ENCODE results near the gene MAP1S.

MAP1S gene

DNA sequence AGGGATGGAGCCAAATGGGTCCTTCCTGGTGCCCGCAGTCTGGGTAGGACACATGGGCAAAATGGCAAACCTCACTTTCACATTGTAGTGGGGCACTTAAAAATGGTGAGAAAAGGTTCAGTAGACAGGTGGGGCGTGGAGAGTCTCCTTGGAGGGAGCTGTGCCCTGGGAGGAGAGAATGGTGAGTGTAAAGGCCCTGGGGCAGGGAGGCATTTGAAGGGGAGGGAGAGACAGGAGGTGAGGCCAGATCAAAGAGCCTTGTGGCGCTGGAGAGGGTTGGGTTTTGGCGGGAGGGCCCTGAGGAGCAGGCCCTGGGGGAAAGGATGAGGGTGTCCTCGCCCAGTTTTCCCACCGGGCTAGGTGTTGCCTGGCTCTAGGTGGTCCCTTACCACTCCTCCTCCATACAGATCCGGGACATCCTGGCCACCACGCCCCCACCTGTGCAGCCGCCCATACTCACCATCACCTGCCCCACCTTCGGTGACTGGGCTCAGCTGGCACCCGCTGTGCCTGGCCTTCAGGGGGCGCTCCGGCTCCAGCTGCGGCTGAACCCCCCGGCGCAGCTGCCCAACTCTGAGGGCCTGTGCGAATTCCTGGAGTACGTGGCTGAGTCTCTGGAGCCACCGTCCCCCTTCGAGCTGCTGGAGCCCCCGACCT is 6.3 kb downstream of the MAP1S start:
- Histone ChIP-seq H3K27me3 (ENCODE audit: control insufficient read depth, insufficient read depth, low read length) (no peaks in the 10 kb centered on the region), H3K4me1 (ENCODE audit: control insufficient read depth, insufficient read depth, low read length) (peaks cover 3% of the 10 kb centered on the region), H3K4me3 (ENCODE audit: low read depth, low read length) (no peak overlapping the region), H3K9ac (ENCODE audit: low read depth, low read length) (no peak overlapping the region), H3K36me3 (ENCODE audit: control insufficient read depth, insufficient read depth, low read length) (peaks cover 64% of the 10 kb centered on the region), H3K9me3 (ENCODE audit: control insufficient read depth, insufficient read depth, low read length) (no peaks in the 10 kb centered on the region)

DNA sequence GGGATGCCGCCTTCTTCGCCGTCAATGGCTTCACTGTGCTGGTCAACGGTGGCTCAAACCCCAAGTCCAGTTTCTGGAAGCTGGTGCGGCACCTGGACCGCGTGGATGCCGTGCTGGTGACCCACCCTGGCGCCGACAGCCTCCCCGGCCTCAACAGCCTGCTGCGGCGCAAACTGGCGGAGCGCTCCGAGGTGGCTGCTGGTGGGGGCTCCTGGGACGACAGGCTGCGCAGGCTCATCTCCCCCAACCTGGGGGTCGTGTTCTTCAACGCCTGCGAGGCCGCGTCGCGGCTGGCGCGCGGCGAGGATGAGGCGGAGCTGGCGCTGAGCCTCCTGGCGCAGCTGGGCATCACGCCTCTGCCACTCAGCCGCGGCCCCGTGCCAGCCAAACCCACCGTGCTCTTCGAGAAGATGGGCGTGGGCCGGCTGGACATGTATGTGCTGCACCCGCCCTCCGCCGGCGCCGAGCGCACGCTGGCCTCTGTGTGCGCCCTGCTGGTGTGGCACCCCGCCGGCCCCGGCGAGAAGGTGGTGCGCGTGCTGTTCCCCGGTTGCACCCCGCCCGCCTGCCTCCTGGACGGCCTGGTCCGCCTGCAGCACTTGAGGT is 7.0 kb downstream of the MAP1S start:
- H3K4me3 ChIP-seq (ENCODE audit: low read depth, low read length): no peak overlapping the region
- no peaks in the 10 kb centered on the region for H3K9me3 ChIP-seq (ENCODE audit: control insufficient read depth, insufficient read depth, low read length)
- H3K27me3 ChIP-seq (ENCODE audit: control insufficient read depth, insufficient read depth, low read length): no peaks in the 10 kb centered on the region
- no peak overlapping the region for H3K9ac ChIP-seq (ENCODE audit: low read depth, low read length)
- H3K4me1 ChIP-seq (ENCODE audit: control insufficient read depth, insufficient read depth, low read length): no peaks in the 10 kb centered on the region
- H3K36me3 ChIP-seq (ENCODE audit: control insufficient read depth, insufficient read depth, low read length): peaks cover 64% of the 10 kb centered on the region

DNA sequence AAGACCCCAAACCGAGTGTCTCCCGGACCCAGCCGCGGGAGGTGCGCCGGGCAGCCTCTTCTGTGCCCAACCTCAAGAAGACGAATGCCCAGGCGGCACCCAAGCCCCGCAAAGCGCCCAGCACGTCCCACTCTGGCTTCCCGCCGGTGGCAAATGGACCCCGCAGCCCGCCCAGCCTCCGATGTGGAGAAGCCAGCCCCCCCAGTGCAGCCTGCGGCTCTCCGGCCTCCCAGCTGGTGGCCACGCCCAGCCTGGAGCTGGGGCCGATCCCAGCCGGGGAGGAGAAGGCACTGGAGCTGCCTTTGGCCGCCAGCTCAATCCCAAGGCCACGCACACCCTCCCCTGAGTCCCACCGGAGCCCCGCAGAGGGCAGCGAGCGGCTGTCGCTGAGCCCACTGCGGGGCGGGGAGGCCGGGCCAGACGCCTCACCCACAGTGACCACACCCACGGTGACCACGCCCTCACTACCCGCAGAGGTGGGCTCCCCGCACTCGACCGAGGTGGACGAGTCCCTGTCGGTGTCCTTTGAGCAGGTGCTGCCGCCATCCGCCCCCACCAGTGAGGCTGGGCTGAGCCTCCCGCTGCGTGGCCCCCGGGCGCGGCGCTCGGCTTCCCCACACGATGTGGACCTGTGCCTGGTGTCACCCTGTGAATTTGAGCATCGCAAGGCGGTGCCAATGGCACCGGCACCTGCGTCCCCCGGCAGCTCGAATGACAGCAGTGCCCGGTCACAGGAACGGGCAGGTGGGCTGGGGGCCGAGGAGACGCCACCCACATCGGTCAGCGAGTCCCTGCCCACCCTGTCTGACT is 7.9 kb downstream of the MAP1S start:
- Histone ChIP-seq H3K9ac (ENCODE audit: low read depth, low read length) (no peak overlapping the region), H3K4me1 (ENCODE audit: control insufficient read depth, insufficient read depth, low read length) (no peaks in the 10 kb centered on the region), H3K9me3 (ENCODE audit: control insufficient read depth, insufficient read depth, low read length) (no peaks in the 10 kb centered on the region), H3K36me3 (ENCODE audit: control insufficient read depth, insufficient read depth, low read length) (peaks cover 60% of the 10 kb centered on the region), H3K27me3 (ENCODE audit: control insufficient read depth, insufficient read depth, low read length) (no peaks in the 10 kb centered on the region), H3K4me3 (ENCODE audit: low read depth, low read length) (no peak overlapping the region)

DNA sequence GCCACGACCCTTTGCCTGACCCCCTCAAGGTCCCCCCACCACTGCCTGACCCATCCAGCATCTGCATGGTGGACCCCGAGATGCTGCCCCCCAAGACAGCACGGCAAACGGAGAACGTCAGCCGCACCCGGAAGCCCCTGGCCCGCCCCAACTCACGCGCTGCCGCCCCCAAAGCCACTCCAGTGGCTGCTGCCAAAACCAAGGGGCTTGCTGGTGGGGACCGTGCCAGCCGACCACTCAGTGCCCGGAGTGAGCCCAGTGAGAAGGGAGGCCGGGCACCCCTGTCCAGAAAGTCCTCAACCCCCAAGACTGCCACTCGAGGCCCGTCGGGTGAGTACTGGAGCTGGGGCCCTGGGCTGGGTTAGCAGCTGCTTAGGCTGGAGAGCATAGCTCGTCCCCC is 8.6 kb downstream of the MAP1S start:
- Histone ChIP-seq H3K36me3 (ENCODE audit: control insufficient read depth, insufficient read depth, low read length) (peaks cover 64% of the 10 kb centered on the region), H3K4me1 (ENCODE audit: control insufficient read depth, insufficient read depth, low read length) (no peaks in the 10 kb centered on the region), H3K4me3 (ENCODE audit: low read depth, low read length) (no peak overlapping the region), H3K27me3 (ENCODE audit: control insufficient read depth, insufficient read depth, low read length) (no peaks in the 10 kb centered on the region), H3K9ac (ENCODE audit: low read depth, low read length) (no peak overlapping the region), H3K9me3 (ENCODE audit: control insufficient read depth, insufficient read depth, low read length) (no peaks in the 10 kb centered on the region)

DNA sequence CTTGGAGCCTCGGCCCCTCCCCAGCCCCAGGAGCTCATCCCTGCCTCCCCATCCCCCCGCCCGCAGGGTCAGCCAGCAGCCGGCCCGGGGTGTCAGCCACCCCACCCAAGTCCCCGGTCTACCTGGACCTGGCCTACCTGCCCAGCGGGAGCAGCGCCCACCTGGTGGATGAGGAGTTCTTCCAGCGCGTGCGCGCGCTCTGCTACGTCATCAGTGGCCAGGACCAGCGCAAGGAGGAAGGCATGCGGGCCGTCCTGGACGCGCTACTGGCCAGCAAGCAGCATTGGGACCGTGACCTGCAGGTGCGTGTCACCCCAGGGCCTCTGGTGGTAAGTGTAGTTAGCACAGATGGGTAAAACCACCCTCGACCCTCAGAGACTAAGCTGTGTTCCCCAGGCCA is 13.8 kb downstream of the MAP1S start:
- Histone ChIP-seq H3K9ac (ENCODE audit: low read depth, low read length) (no peak overlapping the region), H3K27me3 (ENCODE audit: control insufficient read depth, insufficient read depth, low read length) (no peaks in the 10 kb centered on the region), H3K36me3 (ENCODE audit: control insufficient read depth, insufficient read depth, low read length) (peaks cover 38% of the 10 kb centered on the region), H3K4me3 (ENCODE audit: low read depth, low read length) (no peak overlapping the region), H3K4me1 (ENCODE audit: control insufficient read depth, insufficient read depth, low read length) (no peaks in the 10 kb centered on the region), H3K9me3 (ENCODE audit: control insufficient read depth, insufficient read depth, low read length) (no peaks in the 10 kb centered on the region)

DNA sequence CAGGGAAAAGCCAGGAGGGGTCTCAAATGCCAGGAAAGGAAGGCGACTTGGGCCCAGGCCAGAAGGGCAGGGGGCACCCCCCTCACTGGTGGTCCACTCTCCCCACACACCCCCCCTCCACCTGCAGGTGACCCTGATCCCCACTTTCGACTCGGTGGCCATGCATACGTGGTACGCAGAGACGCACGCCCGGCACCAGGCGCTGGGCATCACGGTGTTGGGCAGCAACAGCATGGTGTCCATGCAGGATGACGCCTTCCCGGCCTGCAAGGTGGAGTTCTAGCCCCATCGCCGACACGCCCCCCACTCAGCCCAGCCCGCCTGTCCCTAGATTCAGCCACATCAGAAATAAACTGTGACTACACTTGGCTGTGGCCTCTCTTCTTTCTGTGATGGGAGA is 14.9 kb downstream of the MAP1S start:
- Histone ChIP-seq H3K9ac (ENCODE audit: low read depth, low read length) (no peak overlapping the region), H3K36me3 (ENCODE audit: control insufficient read depth, insufficient read depth, low read length) (peaks cover 29% of the 10 kb centered on the region)

DNA sequence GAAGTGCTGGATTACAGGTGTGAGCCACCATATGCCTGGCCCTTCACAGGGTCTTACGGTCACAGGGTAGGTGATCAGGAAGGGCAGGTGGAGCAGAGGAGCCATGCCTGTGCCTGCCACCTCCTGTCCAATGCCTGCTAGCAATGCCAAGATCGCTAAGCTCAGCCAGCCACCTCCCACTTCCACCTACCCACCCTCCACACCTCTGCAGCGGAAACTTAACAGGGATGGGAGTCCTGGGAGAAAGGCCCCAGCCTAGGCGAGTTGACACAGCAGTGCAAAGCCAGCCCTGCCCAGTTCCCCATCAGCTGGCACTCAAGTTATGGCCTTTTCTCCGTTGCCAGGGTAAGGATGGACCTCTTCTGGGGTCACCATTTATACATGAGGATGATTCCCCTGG is 16.1 kb downstream of the MAP1S start:
- peaks cover 2% of the 10 kb centered on the region for H3K4me1 ChIP-seq (ENCODE audit: control insufficient read depth, insufficient read depth, low read length)
- H3K9ac ChIP-seq (ENCODE audit: low read depth, low read length): no peak overlapping the region
- H3K4me3 ChIP-seq (ENCODE audit: low read depth, low read length): no peak overlapping the region
- no peaks in the 10 kb centered on the region for H3K9me3 ChIP-seq (ENCODE audit: control insufficient read depth, insufficient read depth, low read length)
- H3K36me3 ChIP-seq (ENCODE audit: control insufficient read depth, insufficient read depth, low read length): peaks cover 21% of the 10 kb centered on the region
- no peaks in the 10 kb centered on the region for H3K27me3 ChIP-seq (ENCODE audit: control insufficient read depth, insufficient read depth, low read length)

More for the DNA sequence above, 14.9 kb downstream of the MAP1S start:
- Histone ChIP-seq H3K4me1 (ENCODE audit: control insufficient read depth, insufficient read depth, low read length) (no peaks in the 10 kb centered on the region), H3K4me3 (ENCODE audit: low read depth, low read length) (no peak overlapping the region), H3K9me3 (ENCODE audit: control insufficient read depth, insufficient read depth, low read length) (no peaks in the 10 kb centered on the region), H3K27me3 (ENCODE audit: control insufficient read depth, insufficient read depth, low read length) (no peaks in the 10 kb centered on the region)

DNA sequence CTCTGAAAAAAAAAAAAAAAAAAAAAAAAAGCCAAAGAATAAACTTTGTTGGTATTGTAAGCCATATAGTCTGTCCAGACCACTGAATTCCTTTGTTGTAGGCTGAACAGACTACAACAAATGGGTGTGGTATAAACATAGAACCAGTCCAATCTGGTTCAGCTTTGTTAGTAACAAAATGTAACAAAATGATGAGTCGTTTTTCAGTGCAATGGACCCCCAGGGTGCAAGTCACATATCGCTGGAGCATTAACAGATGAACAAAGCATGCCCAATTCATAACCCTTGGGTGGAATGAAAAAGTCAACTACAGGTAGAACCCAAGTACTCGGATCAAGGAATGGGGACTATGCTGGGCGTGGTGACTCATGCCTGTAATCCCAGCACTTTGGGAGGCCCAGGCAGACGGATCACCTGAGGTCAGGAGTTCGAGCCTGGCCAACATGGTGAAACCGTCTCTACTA is 18.4 kb downstream of the MAP1S start:
- H3K4me3 ChIP-seq (ENCODE audit: low read depth, low read length): no peak overlapping the region
- H3K27me3 ChIP-seq (ENCODE audit: control insufficient read depth, insufficient read depth, low read length): no peaks in the 10 kb centered on the region
- H3K4me1 ChIP-seq (ENCODE audit: control insufficient read depth, insufficient read depth, low read length): peaks cover 2% of the 10 kb centered on the region
- no peaks in the 10 kb centered on the region for H3K9me3 ChIP-seq (ENCODE audit: control insufficient read depth, insufficient read depth, low read length)
- H3K36me3 ChIP-seq (ENCODE audit: control insufficient read depth, insufficient read depth, low read length): peaks cover 17% of the 10 kb centered on the region
- no peak overlapping the region for H3K9ac ChIP-seq (ENCODE audit: low read depth, low read length)

DNA sequence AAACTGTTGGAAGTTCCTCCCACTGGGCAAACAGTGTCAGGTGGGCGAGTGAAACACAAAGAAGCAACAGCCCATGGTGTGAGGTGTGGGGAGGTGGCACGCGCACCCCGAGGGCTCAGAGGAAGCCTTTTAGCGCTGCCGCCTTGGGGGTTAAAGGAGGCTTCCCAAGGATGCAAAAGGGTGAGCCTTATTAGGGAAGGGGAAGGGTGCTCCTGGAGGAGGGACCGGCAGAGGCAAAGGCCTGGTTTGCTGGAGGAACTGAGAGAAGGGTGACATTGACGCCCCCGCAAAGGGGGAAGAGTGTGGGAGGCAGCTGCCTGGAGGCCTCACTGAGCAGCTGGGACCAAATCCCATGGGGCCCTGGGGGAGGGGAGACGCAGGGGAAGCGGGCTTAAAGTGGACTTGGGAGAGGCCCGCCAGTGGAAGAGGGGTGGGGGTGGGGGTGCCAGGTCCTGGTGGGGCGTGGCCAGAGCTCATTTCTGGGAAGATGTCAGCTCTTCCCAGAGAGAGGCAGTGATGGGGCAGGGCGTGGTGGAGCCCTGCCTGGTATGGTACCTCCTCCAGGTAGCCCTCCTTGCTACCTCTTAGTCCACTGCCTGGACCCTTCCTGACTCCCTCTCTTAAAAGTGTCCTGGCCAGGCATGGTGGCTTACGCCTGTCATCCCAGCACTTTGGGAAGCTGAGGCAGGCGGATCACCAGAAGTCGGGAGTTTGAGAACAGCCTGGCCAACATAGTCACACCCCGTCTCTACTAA is 20.0 kb downstream of the MAP1S start:
- Histone ChIP-seq H3K27me3 (ENCODE audit: control insufficient read depth, insufficient read depth, low read length) (no peaks in the 10 kb centered on the region), H3K36me3 (ENCODE audit: control insufficient read depth, insufficient read depth, low read length) (peaks cover 7% of the 10 kb centered on the region), H3K4me1 (ENCODE audit: control insufficient read depth, insufficient read depth, low read length) (peaks cover 2% of the 10 kb centered on the region), H3K9ac (ENCODE audit: low read depth, low read length) (no peak overlapping the region), H3K4me3 (ENCODE audit: low read depth, low read length) (no peak overlapping the region), H3K9me3 (ENCODE audit: control insufficient read depth, insufficient read depth, low read length) (no peaks in the 10 kb centered on the region)

DNA sequence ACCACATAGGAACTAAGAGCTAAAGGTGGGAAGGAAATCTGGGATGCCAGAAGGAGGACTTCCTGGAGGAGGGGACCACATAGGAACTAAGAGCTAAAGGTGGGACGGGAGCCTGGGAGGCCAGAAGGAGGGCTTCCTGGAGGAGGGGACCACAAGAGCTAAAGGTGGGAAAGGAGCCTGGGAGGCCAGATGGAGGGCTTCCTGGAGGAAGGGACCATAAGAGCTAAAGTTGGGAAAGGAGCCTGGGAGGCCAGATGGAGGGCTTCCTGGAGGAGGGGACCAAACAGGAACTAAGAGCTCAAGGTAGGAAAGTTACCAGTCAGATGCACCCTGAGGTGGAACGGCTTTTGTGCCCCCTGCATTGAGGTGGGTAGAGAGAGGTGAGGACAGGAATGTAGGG is 22.2 kb downstream of the MAP1S start:
- H3K9me3 ChIP-seq (ENCODE audit: control insufficient read depth, insufficient read depth, low read length): no peaks in the 10 kb centered on the region
- H3K4me3 ChIP-seq (ENCODE audit: low read depth, low read length): no peak overlapping the region

DNA sequence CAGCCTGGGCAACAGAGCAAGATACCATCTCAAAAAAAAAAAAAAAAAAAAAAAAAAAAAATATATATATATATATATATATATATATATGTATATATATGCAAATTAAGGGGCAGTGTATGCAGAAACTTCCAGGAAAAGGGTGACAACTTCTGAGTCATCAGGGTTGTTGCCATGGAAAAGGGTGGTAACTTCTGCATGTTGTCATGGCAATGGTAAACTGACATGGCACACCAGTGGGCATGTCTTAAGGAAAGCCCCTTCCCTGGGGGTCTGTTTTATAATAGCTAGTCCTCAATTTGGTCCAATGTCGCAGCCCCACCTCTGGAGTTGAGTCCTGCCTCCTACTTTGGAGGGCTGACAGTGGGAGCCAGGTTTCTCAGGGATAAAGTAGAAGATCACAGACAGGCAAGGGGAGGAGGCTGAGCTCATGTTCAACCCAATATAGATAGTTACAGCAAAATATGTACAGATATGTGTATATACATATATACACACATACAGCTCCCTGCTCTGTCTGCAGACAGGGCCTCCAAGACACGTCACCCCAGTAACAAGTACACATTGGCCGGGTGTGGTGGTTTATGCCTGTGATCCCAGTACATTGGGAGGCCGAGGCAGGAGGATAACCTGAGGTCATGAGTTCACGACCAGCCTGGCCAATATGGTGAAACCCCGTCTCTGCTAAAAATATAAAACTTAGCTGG is 24.7 kb downstream of the MAP1S start:
- H3K27me3 ChIP-seq (ENCODE audit: control insufficient read depth, insufficient read depth, low read length): no peaks in the 10 kb centered on the region
- no peak overlapping the region for H3K4me3 ChIP-seq (ENCODE audit: low read depth, low read length)
- H3K36me3 ChIP-seq (ENCODE audit: control insufficient read depth, insufficient read depth, low read length): no peaks in the 10 kb centered on the region
- H3K9me3 ChIP-seq (ENCODE audit: control insufficient read depth, insufficient read depth, low read length): no peaks in the 10 kb centered on the region
- H3K4me1 ChIP-seq (ENCODE audit: control insufficient read depth, insufficient read depth, low read length): peaks cover 2% of the 10 kb centered on the region
- no peak overlapping the region for H3K9ac ChIP-seq (ENCODE audit: low read depth, low read length)

More for the DNA sequence above, 22.2 kb downstream of the MAP1S start:
- Histone ChIP-seq H3K27me3 (ENCODE audit: control insufficient read depth, insufficient read depth, low read length) (no peaks in the 10 kb centered on the region), H3K4me1 (ENCODE audit: control insufficient read depth, insufficient read depth, low read length) (peaks cover 2% of the 10 kb centered on the region), H3K36me3 (ENCODE audit: control insufficient read depth, insufficient read depth, low read length) (no peaks in the 10 kb centered on the region), H3K9ac (ENCODE audit: low read depth, low read length) (no peak overlapping the region)
